Breast epithelium (tissue), 3 donors: ENCODE data around the gene ASIC3.

Source experiments
- POLR2A ChIP-seq: fragments of 450-650 bp; IDR thresholded peaks from one replicate; pipeline ENCODE4 v1.6.1; 2016; ENCODE audit warnings: antibody characterized with exemption, mild to moderate bottlenecking, moderate library complexity
- POLR2AphosphoS5 ChIP-seq, 3 donors: sonication (generic); formaldehyde crosslinking; IDR thresholded peaks; one replicate each; pipeline ENCODE4 v1.6.1; 2017; ENCODE audit warnings: antibody characterized with exemption in 3 of 3
- TF ChIP-seq, protein P1 (sequence below), 3 donors: fragments of 450-650 bp; IDR thresholded peaks; one replicate each; pipeline ENCODE4 v1.5.1; 2016 to 2017; ENCODE audit warnings: antibody characterized with exemption in 3 of 3, mild to moderate bottlenecking in 3 of 3, moderate library complexity in 3 of 3

DNA sequence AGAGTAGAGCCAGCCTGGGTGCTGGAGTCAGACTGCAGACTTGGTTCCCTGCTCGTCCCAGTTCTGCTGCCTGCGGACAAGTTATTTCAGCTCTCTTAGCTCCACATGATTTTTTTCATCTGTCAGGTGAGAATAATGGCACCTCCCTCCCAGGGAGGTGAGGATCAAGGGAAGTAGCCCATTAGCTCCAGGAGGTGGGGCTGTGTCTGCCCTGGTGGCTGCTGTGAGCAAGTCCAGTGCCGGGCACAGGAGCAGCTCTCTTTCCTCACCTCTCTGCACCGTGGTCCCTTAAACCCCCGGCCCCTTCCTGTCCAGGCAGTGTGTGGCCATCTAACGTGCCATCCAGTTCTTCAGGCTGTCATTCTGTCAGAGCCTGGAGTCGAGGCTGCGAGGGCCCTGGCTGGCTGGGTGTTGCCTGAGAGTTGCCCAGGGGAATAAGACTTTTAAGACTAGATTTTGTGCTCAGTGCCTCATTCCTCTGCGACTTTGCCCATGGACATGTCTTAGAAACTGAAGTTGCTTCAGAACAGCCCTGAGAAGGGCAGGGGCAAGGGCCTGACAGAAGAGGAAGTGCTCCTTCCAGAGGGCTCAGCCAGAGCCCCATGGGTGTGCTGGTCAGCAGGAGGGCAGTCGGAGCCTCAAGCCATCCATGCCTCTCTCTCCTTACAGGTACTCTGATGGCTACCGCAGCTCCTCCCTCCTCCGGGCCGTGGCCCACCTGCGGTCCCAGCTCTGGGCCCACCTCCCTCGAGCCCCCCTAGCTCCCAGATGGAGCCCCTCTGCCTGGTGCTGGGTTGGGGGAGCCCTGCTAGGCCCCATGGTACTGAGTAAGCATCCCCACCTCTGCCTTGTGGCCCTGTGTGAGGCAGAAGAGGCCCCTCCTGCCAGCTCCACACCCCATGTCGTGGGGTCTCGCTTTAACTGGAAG lies 15.1 kb upstream of the ASIC3 start:
- TF ChIP-seq, protein P1, sequence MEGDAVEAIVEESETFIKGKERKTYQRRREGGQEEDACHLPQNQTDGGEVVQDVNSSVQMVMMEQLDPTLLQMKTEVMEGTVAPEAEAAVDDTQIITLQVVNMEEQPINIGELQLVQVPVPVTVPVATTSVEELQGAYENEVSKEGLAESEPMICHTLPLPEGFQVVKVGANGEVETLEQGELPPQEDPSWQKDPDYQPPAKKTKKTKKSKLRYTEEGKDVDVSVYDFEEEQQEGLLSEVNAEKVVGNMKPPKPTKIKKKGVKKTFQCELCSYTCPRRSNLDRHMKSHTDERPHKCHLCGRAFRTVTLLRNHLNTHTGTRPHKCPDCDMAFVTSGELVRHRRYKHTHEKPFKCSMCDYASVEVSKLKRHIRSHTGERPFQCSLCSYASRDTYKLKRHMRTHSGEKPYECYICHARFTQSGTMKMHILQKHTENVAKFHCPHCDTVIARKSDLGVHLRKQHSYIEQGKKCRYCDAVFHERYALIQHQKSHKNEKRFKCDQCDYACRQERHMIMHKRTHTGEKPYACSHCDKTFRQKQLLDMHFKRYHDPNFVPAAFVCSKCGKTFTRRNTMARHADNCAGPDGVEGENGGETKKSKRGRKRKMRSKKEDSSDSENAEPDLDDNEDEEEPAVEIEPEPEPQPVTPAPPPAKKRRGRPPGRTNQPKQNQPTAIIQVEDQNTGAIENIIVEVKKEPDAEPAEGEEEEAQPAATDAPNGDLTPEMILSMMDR (IDR thresholded peaks at IDR 0.05): no peak
- no peak for TF ChIP-seq POLR2AphosphoS5 (IDR thresholded peaks at IDR 0.05)
- TF ChIP-seq POLR2A: no peak
